NCI-H2196 treated with DMSO at 0.1 percent for 48 hours (cell line): ENCODE results near the gene SLC2A8.

Experiments used
- DNase-seq: peaks from one replicate; lab custom pipeline; 2025; ENCODE audit not compliant: unreplicated experiment; lab: John Stamatoyannopoulos, UW

The SLC2A8 gene

DNA sequence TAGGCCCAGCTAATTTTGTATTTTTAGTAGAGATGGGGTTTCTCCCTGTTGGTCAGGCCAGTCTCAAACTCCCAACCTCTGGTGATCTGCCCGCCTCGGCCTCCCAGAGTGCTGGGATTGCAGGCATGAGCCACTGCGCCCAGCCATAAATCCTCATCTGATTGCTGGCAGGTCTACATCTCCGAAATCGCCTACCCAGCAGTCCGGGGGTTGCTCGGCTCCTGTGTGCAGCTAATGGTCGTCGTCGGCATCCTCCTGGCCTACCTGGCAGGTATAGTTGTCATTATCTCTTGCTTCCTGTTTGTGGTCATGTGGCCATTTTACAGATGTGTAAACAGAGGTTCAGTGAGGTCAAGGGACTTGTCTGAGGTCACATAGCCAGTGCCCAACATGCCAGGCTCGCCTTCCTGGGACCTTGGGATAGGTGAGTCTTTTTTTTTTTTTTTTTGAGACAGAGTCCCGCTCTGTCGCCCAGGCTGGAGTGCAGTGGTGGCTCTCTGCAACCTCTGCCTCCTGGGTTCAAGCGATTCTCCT, 2.8 kb downstream of the SLC2A8 start:
- no peak for DNase-seq

DNA sequence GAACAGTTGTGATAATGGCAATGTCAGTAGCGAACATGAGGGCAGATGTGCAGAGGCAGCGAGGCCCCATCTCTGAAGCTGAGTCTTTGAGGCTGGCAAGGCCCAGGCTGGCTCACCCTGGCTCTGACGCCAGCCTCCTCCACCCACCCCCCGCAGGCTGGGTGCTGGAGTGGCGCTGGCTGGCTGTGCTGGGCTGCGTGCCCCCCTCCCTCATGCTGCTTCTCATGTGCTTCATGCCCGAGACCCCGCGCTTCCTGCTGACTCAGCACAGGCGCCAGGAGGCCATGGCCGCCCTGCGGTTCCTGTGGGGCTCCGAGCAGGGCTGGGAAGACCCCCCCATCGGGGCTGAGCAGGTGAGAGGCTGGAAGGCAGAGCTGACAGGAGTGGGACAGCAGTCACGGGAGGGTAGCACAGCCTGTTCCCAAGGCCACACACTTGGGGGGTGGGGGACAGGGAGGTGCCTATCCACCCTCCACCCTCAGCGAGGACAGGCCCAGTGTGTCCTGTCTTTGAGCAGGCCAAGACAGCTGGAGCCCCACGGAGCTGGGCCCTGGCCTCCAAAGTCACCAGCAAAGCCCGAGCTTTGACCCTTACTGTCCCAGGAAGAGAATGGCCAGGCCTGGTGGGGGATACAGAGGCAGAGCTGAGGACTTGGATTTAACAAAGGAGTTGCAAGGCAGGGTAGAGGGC, 5.6 kb downstream of the SLC2A8 start:
- no peak for DNase-seq

DNA sequence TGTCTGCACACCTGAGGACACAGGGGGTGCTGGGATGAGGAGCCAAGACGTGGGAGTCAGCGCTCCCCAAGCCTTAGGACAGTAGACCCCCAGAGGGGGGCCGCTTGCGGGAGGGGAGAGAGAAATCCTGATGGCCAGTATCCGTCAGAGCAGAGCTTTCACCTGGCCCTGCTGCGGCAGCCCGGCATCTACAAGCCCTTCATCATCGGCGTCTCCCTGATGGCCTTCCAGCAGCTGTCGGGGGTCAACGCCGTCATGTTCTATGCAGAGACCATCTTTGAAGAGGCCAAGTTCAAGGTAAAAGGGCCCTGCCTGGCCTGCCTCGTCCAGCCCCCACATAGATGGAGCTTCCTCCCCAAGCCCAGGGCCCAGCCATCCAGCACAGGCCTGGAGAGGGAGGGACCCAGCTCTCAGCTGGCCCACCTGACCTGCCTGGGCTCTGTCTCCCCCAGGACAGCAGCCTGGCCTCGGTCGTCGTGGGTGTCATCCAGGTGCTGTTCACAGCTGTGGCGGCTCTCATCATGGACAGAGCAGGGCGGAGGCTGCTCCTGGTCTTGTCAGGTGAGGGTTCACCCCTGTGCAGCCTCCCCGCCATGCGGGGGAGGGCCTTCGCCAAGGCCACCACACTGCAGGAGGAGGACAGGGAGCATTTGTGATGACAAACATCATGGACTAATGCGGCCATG, 6.7 kb downstream of the SLC2A8 start:
- DNase-seq = no peak

DNA sequence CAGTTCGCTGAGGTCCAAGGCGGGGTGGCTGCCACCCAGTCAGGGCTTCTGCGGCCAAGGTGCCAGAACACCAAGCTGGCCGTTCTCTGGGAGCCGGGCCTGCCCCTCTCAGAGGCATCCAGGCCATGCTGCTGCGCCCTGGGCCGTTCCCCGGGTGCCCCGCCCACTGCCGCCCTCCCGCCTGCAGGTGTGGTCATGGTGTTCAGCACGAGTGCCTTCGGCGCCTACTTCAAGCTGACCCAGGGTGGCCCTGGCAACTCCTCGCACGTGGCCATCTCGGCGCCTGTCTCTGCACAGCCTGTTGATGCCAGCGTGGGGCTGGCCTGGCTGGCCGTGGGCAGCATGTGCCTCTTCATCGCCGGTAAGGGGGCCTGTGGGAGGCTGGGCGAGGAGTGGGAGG, 7.7 kb downstream of the SLC2A8 start:
- DNase-seq = no peak

DNA sequence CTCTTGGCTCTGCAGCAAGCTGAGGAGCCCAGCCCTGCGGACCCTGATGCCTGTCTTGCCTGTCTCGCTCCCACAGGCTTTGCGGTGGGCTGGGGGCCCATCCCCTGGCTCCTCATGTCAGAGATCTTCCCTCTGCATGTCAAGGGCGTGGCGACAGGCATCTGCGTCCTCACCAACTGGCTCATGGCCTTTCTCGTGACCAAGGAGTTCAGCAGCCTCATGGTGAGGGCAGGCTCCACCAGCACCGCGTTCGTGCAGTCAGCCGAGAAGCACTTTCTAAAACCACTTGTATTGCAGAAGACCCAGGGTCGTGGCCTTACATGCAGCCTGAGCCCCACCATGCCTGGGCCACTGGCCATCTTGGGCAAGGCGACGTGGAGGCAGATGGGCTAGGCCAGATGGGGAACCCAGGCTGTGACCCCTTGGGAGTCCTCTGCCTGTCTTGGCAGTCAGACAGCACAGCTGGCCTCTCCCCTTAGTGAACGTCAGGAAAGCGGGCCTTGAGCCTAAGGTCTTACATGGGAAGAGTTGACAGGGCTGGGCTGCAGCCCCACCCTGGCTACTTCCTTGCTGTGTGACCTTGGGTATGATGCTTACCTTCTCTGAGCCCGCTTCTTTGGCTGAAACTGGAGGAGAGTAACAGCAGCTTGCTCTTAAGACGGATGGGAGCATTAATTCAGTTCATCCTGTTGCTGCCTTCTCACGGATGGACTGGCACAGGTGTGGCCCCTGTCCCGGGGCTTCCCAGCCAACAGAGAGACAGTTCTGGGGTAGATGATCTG, 8.6 kb downstream of the SLC2A8 start:
- no peak for DNase-seq

DNA sequence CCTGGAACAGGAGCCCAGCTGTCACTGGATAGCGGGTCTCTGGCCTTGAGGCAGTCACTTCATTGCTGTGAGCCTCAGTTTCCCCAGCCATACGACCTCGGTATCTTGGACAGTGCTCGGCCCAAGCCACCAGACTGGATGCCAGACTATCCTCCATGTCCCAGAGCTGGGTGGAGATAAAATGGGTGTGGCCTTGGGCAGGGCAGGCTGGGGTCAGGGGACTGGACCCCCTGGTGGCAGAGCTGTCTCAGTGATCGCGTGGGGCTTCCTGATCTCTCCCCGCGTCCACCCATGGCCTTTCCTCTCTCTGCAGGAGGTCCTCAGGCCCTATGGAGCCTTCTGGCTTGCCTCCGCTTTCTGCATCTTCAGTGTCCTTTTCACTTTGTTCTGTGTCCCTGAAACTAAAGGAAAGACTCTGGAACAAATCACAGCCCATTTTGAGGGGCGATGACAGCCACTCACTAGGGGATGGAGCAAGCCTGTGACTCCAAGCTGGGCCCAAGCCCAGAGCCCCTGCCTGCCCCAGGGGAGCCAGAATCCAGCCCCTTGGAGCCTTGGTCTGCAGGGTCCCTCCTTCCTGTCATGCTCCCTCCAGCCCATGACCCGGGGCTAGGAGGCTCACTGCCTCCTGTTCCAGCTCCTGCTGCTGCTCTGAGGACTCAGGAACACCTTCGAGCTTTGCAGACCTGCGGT, 10.0 kb downstream of the SLC2A8 start:
- DNase-seq = no peak

DNA sequence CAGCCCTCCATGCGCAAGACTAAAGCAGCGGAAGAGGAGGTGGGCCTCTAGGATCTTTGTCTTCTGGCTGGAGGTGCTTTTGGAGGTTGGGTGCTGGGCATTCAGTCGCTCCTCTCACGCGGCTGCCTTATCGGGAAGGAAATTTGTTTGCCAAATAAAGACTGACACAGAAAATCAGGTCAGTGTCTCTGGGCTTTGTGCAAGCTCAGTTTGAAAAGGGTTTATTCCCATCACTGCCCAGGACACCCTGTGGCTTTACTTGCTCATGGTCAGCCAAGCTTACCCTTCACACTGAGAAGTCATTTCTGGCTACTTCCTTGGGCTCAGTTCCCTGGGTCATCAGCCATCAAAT, 10.5 kb downstream of the SLC2A8 start:
- DNase-seq = no peak

DNA sequence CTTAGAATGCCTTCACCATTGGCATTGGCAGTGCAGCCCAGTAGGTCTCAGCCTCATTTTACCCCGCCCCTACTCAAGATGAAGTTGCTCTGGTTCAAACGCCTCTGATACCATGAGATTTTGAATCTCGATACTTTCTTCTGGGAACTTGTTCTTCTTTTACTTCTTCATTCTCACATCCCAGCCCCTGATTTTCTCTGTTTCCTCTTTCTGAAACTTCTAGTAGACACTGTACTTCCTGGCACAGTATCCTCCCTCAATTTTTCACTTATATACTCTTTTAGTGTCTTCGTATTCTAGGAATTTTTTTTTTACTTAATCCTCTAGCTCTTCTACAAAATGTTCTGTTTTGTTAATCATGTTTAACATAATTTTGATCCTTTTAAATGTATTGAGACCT, 14.2 kb downstream of the SLC2A8 start:
- DNase-seq = no peak

DNA sequence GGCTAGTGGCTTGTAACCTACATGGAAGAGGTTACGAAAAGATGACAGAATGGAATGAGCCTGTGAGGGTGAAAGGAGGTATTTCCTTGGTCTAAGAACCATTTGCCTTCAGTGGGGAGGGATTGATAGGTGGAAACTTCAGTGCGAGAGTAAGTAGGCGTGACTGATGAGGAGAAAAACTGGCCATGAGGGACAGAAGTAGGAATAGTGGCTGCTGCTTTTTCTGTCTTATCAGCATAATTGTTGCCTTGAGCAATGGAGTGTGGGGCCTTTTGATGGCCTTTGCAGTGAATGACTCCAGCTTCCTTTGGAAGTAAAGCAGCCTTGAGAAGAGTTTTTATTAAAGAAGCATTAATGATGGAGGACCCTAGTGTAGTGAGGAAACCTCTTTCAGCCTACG, 18.2 kb downstream of the SLC2A8 start:
- no peak for DNase-seq

DNA sequence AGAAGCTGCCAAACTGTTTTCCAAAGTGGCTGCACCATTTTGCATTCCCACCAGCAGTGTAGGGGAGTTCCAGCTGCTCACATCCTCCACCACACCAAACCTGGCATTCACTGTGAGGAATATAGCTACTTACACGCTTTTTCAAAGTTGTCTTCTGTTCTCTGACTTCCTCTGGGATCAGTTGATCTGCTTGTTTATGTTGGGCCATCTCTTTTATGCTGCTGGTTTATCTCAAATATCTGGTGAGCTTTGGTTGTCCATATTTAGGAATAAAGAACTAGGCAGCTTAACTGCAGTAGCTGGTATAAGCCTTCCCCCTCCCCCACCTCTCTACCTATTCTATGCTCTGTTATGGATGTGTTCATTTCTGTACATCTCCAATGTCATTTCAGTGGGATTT, 18.7 kb downstream of the SLC2A8 start:
- no peak for DNase-seq

DNA sequence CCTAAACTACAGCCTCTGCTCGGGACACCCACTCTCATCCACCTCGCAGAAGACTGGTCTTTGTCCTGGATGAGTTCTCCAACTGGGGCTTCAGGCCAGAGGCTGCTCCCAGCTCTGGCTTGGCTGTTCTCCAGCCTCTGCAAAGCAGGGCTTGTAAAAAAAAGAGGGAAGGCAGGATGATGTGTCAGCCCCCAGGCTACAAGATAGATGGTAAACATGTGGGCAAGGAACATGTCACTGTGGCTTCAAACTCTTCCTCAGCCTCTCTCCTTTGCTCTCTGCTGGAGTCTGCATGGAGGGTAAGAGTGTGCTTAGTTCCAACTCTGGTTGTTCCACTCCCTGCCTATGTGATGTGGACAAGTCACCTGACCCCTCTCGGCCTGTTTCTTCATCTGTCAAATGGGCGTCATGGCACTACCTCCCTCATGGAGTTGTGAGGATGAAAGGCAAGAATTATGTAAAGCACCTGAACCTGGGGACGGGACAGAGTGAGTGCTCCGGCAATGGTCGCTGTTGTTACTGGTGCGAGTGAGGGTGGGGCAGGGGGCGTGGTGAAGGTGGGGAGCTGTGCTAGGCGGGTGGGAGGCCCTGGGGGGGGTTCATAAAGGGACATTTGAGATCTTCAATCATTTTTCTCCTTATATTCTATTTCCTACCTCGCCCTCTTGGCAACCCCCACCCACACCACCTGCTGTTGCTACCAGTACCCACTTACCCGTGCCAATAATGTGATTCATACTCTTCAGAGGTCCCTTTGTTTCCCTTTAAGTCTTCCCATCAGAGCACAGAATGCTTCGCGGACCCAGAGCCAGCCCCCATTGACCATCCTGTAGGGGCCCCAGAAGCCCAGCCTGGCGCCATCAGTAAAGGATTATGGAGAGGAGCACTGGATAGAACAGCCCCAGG, 20.4 kb downstream of the SLC2A8 start:
- DNase-seq = no peak

DNA sequence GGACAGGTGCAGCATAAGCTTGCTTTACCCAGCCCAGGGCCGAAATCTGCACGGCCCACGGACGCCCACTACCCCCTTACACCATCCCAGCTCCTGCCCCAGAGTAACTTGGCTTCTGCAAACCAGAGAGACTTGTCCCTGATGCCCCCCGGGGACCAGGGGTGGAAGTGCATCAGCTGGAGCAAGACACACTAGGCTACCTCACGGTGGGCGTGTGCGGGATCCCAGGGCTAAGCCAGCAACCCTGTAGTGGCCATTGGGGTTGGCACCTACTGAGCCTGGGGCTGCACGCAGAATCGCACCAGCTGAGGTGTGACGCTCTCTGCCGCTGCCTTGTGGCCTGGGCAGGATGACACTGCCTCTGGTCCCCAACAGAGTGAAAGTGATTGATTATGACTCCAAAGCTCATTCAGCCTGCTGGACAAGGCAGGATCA, 21.1 kb downstream of the SLC2A8 start:
- no peak for DNase-seq

DNA sequence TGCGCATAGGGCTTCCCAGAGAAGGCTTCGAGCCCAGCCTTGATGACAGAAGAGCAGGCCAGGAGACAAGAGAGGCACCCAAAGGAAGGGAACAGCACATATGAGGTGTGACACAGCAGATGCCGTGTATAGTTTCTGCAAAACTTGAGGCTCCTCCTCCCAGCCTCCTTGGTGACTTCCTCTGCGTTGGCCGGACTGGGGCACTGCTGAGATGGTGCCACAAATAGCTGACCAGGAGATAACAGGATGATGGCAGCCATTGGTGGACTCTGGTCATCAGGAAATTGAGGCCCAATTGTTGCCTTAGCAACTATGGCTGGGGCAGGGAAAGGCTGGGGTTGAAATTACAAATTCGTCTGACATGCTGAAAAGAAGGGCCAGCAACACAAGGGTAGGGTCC, 22.4 kb downstream of the SLC2A8 start:
- DNase-seq = no peak

DNA sequence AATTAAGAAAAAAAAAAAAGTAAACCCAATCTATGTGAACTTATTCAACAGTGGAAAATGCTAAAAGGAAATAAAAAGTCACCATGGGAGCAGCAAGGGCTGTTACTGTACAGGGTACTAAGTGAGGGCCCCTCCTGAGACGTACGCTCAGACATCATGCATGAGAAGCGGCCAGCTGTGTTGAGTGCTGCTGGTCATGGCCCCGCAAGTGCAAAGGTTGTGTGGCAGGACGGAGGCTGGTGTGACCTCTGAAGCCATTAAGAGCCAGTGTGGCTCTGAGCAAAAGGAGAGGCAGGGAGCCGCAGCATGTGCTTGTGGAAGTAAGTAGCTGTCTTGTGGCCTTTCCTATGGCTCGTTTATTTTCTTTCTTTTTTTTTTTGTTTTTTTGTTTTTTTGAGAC, 24.1 kb downstream of the SLC2A8 start:
- DNase-seq = no peak

DNA sequence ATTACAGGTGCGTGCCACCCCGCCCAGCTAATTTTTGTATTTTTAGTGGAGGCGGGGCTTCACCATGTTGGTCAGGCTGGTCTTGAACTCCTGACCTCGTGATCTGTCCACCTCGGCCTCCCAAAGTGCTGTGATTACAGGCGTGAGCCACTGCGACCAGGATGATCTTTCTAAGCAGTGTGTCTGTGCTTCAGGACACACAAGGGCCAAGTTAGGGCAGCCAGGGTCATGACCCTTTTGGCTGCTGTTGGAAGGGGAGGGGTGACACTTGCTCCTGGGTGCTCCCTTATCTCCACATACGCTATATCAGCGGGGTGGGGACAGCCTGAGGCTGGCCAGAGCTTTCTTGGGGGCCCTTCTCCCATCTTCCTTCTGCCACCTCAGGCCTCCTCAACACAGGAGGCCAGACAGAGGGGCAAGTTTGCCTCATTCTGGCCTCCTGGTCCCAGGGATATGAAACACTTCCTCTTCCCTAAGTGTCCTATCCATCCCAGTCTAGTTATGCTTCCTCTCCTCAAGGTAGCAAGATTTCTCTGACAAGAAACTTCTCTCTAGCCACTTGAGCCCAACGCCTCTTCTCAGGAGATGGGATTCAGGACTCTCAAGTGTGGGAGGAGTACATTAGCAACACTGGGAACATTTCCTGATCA, 25.3 kb downstream of the SLC2A8 start:
- DNase-seq = no peak

DNA sequence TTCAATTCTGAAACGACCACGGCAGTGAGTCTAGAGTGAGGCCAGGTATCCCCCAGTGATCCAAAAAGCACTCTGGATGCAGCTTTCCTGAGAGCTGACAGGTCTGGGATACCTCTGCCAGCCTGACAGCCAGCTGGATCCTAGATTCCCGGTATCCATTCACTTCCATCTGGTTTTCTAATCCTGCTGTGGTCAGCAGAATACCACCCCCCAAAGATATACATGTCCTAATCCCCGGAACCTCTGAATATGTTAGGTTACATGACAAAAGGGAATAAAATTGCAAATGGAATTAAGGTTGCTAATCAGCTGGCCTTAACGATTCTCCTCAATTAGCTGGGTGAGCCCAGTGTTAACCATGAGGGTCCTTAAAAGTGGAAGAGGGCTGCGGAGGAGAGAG, 25.8 kb downstream of the SLC2A8 start:
- no peak for DNase-seq

DNA sequence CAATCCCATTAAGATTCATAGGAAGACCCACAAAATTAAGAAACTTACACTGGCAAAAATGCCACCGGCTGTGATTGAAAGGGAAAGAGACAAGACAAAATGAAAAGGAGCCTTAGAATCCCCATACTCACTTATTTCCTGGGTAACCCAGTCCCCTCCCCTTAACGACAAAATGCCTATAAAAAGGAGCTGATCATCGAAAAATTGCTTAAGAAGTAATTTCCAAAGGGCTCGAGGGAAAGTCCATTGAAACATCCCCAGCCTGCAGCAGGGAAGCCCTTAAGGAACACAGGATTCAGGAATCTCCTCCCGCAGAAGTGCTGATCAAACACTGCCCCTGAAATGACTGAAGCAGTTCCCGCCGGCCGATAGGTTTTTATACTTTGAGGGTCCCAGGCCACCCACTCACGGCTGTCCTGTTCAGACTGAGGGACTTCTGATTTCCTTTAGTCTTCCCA, 26.5 kb downstream of the SLC2A8 start:
- no peak for DNase-seq

DNA sequence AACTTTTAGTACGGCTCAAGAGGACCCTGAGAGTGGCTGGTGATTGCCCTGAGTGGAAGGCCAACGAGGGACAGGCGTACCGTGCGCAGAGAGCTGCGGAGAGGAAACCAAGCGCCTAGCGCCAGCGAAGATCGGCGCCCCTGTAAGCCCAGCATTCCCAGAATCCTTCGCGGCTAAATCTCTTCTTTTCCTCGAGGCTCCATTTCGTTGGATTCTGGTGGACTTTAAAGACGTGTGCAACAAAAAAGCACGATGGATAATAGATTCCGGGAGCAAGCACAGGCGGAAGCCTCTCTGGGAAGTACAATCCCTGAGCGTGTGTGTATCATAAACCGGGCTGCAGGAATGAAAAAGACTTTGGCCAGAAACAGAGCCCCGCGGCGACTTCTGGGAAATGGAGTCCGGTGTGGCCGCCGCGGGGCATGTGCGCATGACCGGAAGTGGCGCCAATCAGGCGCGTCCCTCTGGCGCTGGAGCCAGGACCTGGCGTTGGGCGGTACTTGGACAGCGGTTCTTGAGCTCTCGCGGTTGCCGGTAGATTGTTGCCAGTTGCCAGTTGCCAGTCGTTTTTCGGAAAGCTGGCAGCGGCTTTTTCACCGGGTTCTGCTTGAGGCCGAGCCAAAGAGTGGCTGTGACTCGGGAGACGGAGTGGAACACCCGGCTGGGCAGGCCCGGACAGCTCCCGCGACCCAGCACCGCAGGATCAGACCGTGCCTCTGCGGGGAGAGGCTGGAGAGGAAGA, 27.1 kb downstream of the SLC2A8 start, which contains the start of gene ZNF79:
TSS of gene ZNF79 (plus strand) at position 449 of the 742 bp plus-strand sequence. CDS start 406 bp downstream, outside the sequence.
- DNase-seq = peak; percentile 89

DNA sequence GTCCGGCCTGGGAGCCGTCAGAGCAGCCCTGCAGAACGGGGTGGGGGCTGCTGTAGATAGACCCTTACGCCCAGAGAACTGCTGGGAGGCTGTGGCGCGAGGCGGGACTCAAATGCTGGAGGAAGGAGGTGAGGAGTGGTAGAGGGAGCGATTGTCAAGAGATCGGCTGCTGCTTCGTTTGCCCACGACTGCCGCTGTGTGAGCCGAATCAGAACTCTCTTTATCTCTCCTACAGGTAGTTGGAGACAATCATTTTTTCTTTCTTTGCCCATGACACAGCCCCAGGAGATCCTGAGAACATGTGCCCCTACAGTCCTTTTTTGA, 27.7 kb downstream of the SLC2A8 start:
- no peak for DNase-seq
